H9 (cell line): ENCODE data around the gene TARM1. TPM values are rescaled to one million over a fixed set of nuclear protein-coding genes. Genes with fewer than 3 reads are reported as not detected.
A peak's percentile ranks its signal among the peaks of the same experiment; 100 is the strongest.

Experiments used
- DNase-seq: peaks from one replicate; pipeline ENCODE4 v3.0.0-alpha.2; 2017
- H2AFZ ChIP-seq: one replicate; pipeline ENCODE4 v1.6.1; 2013; ENCODE audit warnings: mild to moderate bottlenecking, low read length, control low read depth, moderate library complexity
- H2AK5ac ChIP-seq: 2 replicates; pipeline ENCODE4 v1.6.1; 2013; ENCODE audit warnings: low read length, control low read depth, mixed read lengths; ENCODE audit not compliant: insufficient read length
- H2BK120ac ChIP-seq: one replicate; pipeline ENCODE4 v1.6.1; 2013; ENCODE audit warnings: low read depth, mild to moderate bottlenecking, low read length, control low read depth, inconsistent platforms; ENCODE audit not compliant: poor library complexity, severe bottlenecking
- H2BK12ac ChIP-seq: 2 replicates; pipeline ENCODE4 v1.6.1; 2013; ENCODE audit warnings: low read length, control low read depth, mixed read lengths, low read depth; ENCODE audit not compliant: insufficient read length
- H2BK15ac ChIP-seq: 2 replicates; pipeline ENCODE4 v1.6.1; 2013; ENCODE audit warnings: low read depth, low read length, control low read depth
- H2BK20ac ChIP-seq: one replicate; pipeline ENCODE4 v1.6.1; 2013; ENCODE audit warnings: low read depth, mild to moderate bottlenecking, low read length, control low read depth, inconsistent platforms; ENCODE audit not compliant: poor library complexity, severe bottlenecking
- H2BK5ac ChIP-seq: 2 replicates; pipeline ENCODE4 v1.6.1; 2013; ENCODE audit warnings: low read length, control low read depth, mixed read lengths; ENCODE audit not compliant: insufficient read length
- H3K14ac ChIP-seq: 2 replicates; pipeline ENCODE4 v1.6.1; 2013; ENCODE audit warnings: low read length, control low read depth; ENCODE audit not compliant: insufficient read depth
- H3K18ac ChIP-seq: 2 replicates; pipeline ENCODE4 v1.6.1; 2013; ENCODE audit warnings: low read depth, mild to moderate bottlenecking, mixed read lengths, low read length, control low read depth; ENCODE audit not compliant: insufficient read length
- H3K23ac ChIP-seq: 2 replicates; pipeline ENCODE4 v1.6.1; 2013; ENCODE audit warnings: low read length, control low read depth, mixed read lengths, low read depth; ENCODE audit not compliant: insufficient read length
- H3K23me2 ChIP-seq: 2 replicates; pipeline ENCODE4 v1.6.1; 2013; ENCODE audit warnings: low read depth, mild to moderate bottlenecking, mixed read lengths, low read length, control low read depth; ENCODE audit not compliant: insufficient read length, poor library complexity, severe bottlenecking
- H3K27ac ChIP-seq: 2 replicates; pipeline ENCODE4 v1.5.1; 2013; ENCODE audit warnings: low read length, control low read depth, mixed read lengths, low read depth; ENCODE audit not compliant: insufficient read length
- H3K27me3 ChIP-seq: 2 replicates; pipeline ENCODE4 v1.6.1; 2013; ENCODE audit warnings: low read length, control low read depth, inconsistent platforms; ENCODE audit not compliant: insufficient read depth
- H3K4ac ChIP-seq: 2 replicates; pipeline ENCODE4 v1.6.1; 2013; ENCODE audit warnings: low read depth, mild to moderate bottlenecking, control low read depth, inconsistent platforms, low read length, moderate library complexity
- H3K4me1 ChIP-seq: 2 replicates; pipeline ENCODE4 v1.6.1; 2013; ENCODE audit warnings: low read length, control low read depth, inconsistent platforms; ENCODE audit not compliant: insufficient read depth
- H3K4me2 ChIP-seq: 2 replicates; pipeline ENCODE4 v1.6.1; 2013; ENCODE audit warnings: low read length, control low read depth, mixed read lengths; ENCODE audit not compliant: insufficient read length, insufficient read depth
- H3K56ac ChIP-seq: 2 replicates; pipeline ENCODE4 v1.6.1; 2013; ENCODE audit warnings: low read depth, mild to moderate bottlenecking, mixed read lengths, low read length, control low read depth; ENCODE audit not compliant: insufficient read length
- H3K79me1 ChIP-seq: 2 replicates; pipeline ENCODE4 v1.6.1; 2013; ENCODE audit warnings: low read depth, mild to moderate bottlenecking, moderate library complexity, low read length, control low read depth, inconsistent platforms; ENCODE audit not compliant: insufficient read depth, poor library complexity, severe bottlenecking
- H3K79me2 ChIP-seq: 2 replicates; pipeline ENCODE4 v1.6.1; 2013; ENCODE audit warnings: low read length, control low read depth, inconsistent platforms; ENCODE audit not compliant: insufficient read depth
- H3K9ac ChIP-seq: 2 replicates; pipeline ENCODE4 v1.6.1; 2013; ENCODE audit warnings: low read length, control low read depth, mixed read lengths; ENCODE audit not compliant: insufficient read length; ENCODE audit errors: extremely low read depth
- H3K9me3 ChIP-seq: one replicate; pipeline ENCODE4 v1.6.1; 2013; ENCODE audit warnings: low read depth, low read length, inconsistent platforms; ENCODE audit not compliant: control insufficient read depth
- H3T11ph ChIP-seq: one replicate; pipeline ENCODE4 v1.6.1; 2013; ENCODE audit warnings: mild to moderate bottlenecking, low read length, control low read depth, inconsistent platforms
- H4K20me1 ChIP-seq: one replicate; pipeline ENCODE4 v1.6.1; 2013; ENCODE audit not compliant: control insufficient read depth, insufficient read length, insufficient read depth
- H4K5ac ChIP-seq: 2 replicates; pipeline ENCODE4 v1.6.1; 2013; ENCODE audit warnings: low read depth, mild to moderate bottlenecking, mixed read lengths, low read length, control low read depth; ENCODE audit not compliant: insufficient read length
- H4K8ac ChIP-seq: replicated peaks from 2 replicates; pipeline ENCODE4 v1.6.1; 2013; ENCODE audit warnings: low read length, control low read depth, mixed read lengths, low read depth; ENCODE audit not compliant: insufficient read length
- H4K91ac ChIP-seq: 2 replicates; pipeline ENCODE4 v1.6.1; 2013; ENCODE audit warnings: low read depth, mild to moderate bottlenecking, moderate library complexity, mixed read lengths, low read length, control low read depth; ENCODE audit not compliant: insufficient read length
- H3K27ac Mint-ChIP-seq, 3 experiments: 2 replicates in 2 of 3; 3 replicates in 1 of 3; pipeline ENCODE4 v1.8.0; 2020 to 2021; ENCODE audit warnings: mixed read lengths in 3 of 3, mild to moderate bottlenecking in 1 of 3, moderate library complexity in 1 of 3
- H3K27me3 Mint-ChIP-seq: 2 replicates; pipeline ENCODE4 v1.8.0; 2021; ENCODE audit warnings: low read depth, mild to moderate bottlenecking, moderate library complexity, mixed read lengths
- H3K36me3 Mint-ChIP-seq, 3 experiments: 2 replicates in 2 of 3; 3 replicates in 1 of 3; pipeline ENCODE4 v1.8.0; 2020 to 2021; ENCODE audit warnings: low read depth in 3 of 3, mixed read lengths in 3 of 3; ENCODE audit not compliant: insufficient read depth in 1 of 3
- H3K4me1 Mint-ChIP-seq, 2 experiments: 2 replicates each; pipeline ENCODE4 v1.8.0; 2020; ENCODE audit warnings: mixed read lengths in 2 of 2
- H3K4me3 Mint-ChIP-seq, 2 experiments: 2 replicates in 1 of 2; 3 replicates in 1 of 2; pipeline ENCODE4 v1.8.0; 2020 to 2021; ENCODE audit warnings: mild to moderate bottlenecking in 2 of 2, mixed read lengths in 2 of 2, moderate library complexity in 1 of 2
- H3K9me3 Mint-ChIP-seq, 2 experiments: 2 replicates in 1 of 2; 3 replicates in 1 of 2; pipeline ENCODE4 v1.8.0; 2020; ENCODE audit warnings: mild to moderate bottlenecking in 2 of 2, mixed read lengths in 2 of 2, moderate library complexity in 1 of 2
- WGBS: extraction: QIAGEN DNeasy Blood & Tissue Kit; methylation state at CpG from one replicate; pipeline ENCODE4 v1.1.7; 2013; ENCODE audit warnings: missing lambda C conversion rate, low lambda C conversion rate, mixed read lengths; ENCODE audit not compliant: insufficient read length; ENCODE audit errors: extremely low coverage; 5-methylcytosine and 5-hydroxymethylcytosine counted together
- total RNA-seq: library from RNA; stranded (reverse); gene quantifications from 2 replicates; pipeline ENCODE4 v1.2.1, GENCODE V29; 2021
- TF ChIP-seq, protein P1 (sequence below): fragments of 200-600 bp; sonication (generic); conservative IDR thresholded peaks from 3 replicates; pipeline ENCODE4 v1.8.0; 2021; ENCODE audit warnings: antibody characterized with exemption, mild to moderate bottlenecking

Gene TARM1
- total RNA-seq, 1 experiment from 2014 or later = not detected

- no peaks in the 10 kb centered on the region; the same call in 1 of the 2 replicates for H3K27me3 ChIP-seq
- TF ChIP-seq, protein P1, sequence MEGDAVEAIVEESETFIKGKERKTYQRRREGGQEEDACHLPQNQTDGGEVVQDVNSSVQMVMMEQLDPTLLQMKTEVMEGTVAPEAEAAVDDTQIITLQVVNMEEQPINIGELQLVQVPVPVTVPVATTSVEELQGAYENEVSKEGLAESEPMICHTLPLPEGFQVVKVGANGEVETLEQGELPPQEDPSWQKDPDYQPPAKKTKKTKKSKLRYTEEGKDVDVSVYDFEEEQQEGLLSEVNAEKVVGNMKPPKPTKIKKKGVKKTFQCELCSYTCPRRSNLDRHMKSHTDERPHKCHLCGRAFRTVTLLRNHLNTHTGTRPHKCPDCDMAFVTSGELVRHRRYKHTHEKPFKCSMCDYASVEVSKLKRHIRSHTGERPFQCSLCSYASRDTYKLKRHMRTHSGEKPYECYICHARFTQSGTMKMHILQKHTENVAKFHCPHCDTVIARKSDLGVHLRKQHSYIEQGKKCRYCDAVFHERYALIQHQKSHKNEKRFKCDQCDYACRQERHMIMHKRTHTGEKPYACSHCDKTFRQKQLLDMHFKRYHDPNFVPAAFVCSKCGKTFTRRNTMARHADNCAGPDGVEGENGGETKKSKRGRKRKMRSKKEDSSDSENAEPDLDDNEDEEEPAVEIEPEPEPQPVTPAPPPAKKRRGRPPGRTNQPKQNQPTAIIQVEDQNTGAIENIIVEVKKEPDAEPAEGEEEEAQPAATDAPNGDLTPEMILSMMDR = no peak
- H2BK15ac ChIP-seq = no peak overlapping the region
- peak overlapping the region in 1 of 2 experiments; percentile 36; a peak in 1 of 5 replicates for H3K4me3 Mint-ChIP-seq
- H3K23me2 ChIP-seq = peaks cover 9% of the 10 kb centered on the region
- peaks cover 0 to 4% (median 2%) of the 10 kb centered on the region in 3 experiments; a peak in 5 of 7 replicates for H3K36me3 Mint-ChIP-seq
- no peaks in the 10 kb centered on the region for H4K20me1 ChIP-seq
- peaks cover 4% of the 10 kb centered on the region for H3K79me1 ChIP-seq
- H3K14ac ChIP-seq = no peak overlapping the region
- H3K27ac ChIP-seq = no peak overlapping the region
- H3K23ac ChIP-seq = no peak overlapping the region
- no peak overlapping the region for H2BK12ac ChIP-seq
- no peak overlapping the region for H3K4ac ChIP-seq
- no peak overlapping the region for H2BK5ac ChIP-seq
- H4K8ac ChIP-seq = no peak overlapping the region
- H3K56ac ChIP-seq = no peak overlapping the region
- H3T11ph ChIP-seq = no peak overlapping the region
- no peak overlapping the region for H4K91ac ChIP-seq
- no peak for DNase-seq
- no peak overlapping the region for H2BK20ac ChIP-seq
- H3K9me3 ChIP-seq = no peaks in the 10 kb centered on the region
- no peak overlapping the region for H4K5ac ChIP-seq
- H3K4me1 ChIP-seq = no peaks in the 10 kb centered on the region
- no peak overlapping the region for H3K27ac Mint-ChIP-seq
- H2AFZ ChIP-seq = no peak overlapping the region
- no peak overlapping the region for H2AK5ac ChIP-seq
- peaks cover 11 to 25% of the 10 kb centered on the region in 2 experiments for H3K4me1 Mint-ChIP-seq
- no peak overlapping the region for H3K9ac ChIP-seq
- H3K27me3 Mint-ChIP-seq = peaks cover 24% of the 10 kb centered on the region
- H3K9me3 Mint-ChIP-seq = peaks cover under 1 to 4% of the 10 kb centered on the region in 2 experiments
- no peak overlapping the region for H3K4me2 ChIP-seq
- H3K18ac ChIP-seq = no peak overlapping the region
- H3K79me2 ChIP-seq = peaks cover 1% of the 10 kb centered on the region; the same call in 1 of the 2 replicates
- no peak overlapping the region for H2BK120ac ChIP-seq
- WGBS = no CpG with 5 or more reads among the region's 12 CpGs
These were observed 18.2 kb upstream of the TARM1 start for GRCh38 chr19:54099190-54099902.
